GM20431 (cell line): ENCODE results near the gene SLC4A11.
"Not testable (repeated sequence)": the region's sequence is repeated elsewhere in the genome, so short reads cannot be mapped to it uniquely, and the experiment has no call there.

ENCODE experiments used
- in situ Hi-C: fragments of 300-500 bp; cut with MseI, MboI; formaldehyde crosslinking; loops from one replicate; pipeline ENCODE4 v1.15.0; 2020; ENCODE audit warnings: low sequenced_read_pairs; ENCODE audit not compliant: unreplicated experiment

The SLC4A11 gene

DNA sequence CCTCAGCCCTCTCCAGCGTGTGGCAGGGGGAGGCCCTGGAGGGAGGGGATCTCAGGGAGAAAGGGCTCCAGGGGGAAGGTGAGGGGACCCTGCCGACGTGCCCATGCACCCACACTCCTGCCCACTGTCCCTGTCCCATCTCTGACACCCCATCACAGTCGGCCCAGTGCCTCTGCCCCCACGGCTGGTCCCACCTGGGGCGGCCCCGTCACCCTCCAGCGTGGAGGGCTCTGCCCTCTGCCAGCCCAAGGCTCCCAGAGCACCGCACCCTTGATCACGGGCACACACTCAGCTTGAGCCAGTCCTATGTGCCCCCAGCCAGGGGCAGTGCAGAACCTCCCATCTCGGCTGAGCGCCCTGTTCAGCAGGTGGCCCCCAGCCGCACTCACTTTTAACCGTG, 9.2 kb downstream of the SLC4A11 start:
- in situ Hi-C loops, result no loop called here

DNA sequence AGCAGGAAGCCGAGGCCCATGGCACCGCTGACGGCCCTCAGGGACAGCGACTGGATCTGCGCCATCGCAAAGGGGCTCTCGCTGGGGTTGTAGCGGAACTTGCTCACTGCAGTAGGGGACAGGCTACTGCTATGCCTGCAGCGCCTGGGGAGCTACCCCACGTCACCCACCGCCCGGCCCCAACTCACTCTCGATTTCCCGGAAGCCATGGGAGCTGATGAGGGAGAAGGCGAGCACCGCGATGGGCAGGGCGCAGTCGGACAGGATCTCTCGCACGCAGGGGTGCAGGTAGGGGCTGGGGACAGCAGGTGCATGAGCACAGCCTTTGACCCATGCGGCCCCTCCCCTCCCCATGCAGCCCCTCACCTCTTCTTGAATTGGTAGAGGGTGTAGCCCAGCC, 9.8 kb downstream of the SLC4A11 start:
- in situ Hi-C loops, result no loop called here

DNA sequence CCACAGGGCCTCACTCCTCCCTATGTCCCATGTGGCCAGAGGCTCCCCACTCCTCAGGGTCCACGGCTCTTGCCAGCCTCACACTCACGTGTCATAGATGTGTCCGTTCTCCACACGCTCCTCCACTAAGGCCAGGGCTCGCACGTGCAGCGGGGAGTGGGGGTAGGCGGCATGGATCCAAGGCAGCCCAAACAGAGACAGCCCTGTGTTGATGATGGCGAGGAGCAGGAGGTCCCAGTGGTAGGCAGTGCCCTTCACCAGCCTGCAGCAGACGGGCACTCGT, 10.3 kb downstream of the SLC4A11 start:
- in situ Hi-C loops, result no loop called here

DNA sequence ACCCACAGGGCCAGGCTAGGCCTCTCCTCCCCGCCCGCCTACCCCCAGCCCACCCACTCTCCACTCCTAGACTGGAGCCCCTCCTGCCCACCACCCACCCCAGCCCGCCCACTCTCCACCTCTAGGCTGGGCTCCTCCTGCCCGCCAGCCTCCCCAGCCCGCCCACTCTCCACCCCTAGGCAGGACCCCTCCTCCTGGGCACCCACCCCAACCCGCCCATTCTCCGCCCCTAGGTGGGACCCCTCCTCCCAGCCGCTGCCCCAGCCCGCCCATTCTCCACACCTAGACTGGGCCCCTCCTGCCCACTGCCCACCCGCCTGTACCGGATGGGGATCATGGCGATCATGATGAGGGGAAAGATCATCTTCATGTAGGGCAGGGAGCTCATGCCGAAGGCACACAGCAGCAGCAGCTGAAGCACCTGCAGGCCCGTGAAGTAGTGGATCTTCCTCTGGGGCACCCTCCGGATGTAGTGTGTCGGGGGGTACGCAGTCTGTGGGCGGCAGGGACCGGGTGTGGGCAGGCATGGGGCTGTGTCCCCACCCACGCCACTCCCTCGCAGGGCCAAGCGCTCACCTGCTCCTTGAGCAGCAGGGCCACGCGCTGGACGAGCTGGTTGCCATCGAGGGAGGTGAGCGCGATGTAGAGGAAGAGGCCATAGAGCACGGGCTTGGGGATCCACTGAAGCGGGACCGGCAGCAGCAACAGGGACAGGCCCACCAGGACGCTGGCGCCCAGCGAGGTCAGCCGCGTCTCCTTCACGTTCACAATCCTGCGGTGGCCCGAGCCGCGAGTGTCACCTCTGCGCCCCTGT, 10.8 kb downstream of the SLC4A11 start:
- in situ Hi-C loops, result no loop called here

DNA sequence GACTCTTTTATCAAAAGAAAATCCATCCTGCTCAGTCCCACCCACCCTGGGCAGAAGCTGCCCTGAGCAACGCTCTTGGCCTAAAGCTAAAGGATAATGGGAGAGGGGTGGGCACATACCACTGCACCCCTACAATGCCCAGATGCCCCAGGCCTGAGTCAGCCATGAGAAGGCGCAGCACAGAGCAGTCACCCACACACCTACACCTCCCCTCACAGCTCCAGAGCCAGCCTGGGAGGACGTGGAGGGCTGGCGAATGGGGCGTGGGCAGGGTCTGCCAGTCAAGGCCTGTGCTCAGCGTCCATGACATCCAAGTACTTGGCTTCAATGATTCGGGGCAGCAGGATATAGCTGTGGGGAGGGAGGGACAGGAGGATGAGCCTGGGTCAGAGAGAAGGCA, 11.5 kb downstream of the SLC4A11 start:
- in situ Hi-C loops, result no loop called here

DNA sequence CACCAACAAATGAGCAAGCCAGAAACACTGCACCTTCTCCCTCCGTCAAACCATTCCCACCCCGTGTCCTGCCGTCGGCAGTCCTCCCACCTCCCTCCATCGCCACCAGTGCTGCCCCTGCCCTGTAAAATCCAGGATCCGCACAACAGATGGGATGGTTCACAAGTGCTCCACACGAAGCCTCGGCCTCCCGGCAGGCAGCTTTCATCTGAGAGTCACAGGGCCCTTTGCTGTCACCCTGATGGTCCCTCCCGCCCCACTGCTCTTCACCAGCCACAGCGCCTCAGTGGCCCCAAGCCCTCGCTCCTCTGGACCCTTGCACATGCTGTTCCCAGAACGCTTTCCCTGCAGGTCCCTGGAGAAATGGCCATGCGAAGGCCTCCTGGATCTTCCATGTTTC, 12.1 kb downstream of the SLC4A11 start:
- in situ Hi-C loops, result no loop called here

DNA sequence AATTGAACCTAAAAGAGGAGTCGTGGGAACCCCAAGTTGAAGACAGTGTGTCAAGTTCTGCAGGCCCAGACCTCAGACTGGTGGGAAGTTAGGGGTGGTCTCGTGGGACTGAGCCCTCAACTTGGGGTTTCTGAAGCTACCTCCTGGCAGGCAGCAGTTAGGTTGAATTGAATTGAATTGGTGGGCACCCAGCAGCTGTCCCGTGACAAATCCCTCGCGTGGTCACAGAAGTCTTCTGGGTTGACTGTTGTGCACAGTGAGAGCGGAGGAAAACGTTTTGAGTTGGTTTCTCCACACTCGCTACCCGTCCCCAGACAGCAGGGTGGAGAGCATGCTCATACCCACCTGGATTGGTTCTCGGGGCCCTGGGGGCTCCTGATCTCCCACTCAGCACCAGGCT, 12.9 kb downstream of the SLC4A11 start:
- in situ Hi-C loops, result no loop called here

DNA sequence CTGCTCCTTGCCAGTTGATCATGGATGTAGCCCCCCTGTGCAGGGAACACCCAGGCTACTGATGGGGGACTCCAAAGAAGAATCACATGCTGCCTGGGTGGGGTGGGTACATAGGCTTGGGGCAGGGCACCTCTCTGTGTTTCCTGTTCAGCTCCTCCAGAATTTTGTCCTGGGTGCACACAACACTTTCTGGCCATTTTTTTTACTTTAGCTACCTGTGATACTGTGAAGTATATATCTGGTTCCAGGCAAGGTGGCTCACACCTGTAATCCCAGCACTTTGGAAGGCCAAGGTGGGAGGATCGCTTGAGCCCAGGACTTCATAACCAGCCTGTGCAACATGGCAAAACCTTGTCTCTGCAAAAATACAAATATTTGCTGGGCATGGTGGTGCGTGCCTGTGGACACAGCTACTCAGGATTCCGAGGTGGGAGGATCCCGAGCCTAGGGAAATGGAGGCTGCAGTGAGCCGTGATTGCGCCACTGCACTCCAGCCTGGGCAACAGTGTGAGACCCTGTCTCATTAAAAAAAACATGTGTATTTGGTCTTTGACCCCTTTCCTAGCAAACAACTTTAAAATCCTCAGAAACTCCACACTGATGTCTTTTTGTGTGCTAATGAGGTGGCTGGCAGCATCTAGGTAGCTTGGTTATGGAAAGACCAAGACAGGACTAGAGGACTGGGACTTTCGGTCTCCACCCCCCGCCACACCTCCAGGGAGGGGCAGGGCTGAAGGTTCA, 14.1 kb downstream of the SLC4A11 start:
- in situ Hi-C loops, result no loop called here

DNA sequence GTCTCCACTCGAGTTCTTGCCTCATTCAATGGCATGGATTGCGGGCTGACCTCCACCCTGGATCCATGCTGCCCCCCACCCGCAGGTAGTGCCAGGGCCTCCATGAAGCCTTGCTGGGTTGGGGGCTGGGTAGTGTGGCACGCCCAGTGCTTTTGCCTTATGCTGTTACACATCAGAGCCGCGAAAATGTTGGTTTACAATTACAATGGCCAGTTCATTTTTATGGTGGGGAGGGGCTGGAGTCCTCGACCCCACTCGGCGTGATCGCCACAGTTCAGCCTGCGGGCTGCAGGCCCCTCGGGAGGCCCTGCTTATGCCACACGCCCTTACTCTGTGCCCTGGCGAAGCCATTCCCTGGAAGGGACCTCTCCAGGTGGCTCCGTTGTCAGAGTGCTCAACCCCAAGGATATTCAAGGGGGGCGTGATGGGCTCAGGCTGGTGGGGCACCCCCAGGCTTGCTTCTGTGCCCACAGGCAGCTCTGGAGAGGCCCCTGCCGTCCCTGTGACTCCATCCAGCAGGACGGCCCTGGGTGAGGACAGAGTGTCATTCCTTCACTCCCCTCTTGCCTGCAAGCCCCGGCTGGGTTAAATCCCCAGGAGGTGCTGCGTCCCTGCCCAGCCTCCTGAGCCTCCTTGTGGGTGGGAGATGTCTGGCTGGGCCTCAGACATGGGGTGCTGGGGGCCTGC, 14.9 kb downstream of the SLC4A11 start:
- in situ Hi-C loops, result no loop called here

DNA sequence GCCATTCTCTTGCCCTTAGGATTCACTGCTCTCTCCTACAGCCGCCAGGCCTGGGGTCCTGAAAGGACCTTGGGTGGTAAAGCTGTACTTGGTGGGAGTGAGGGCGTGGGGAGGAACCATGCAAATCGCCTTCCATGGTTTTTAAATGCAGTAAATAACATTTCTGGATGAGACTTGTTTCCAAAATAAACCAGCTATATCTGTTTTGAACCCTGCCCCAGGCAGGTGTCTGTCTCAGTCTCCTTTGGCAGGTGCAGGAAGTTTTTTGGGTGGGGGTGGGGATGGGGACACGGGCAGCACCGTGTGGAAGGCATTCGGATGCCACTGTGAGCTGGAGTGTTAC, 15.4 kb downstream of the SLC4A11 start:
- in situ Hi-C loops, result no loop called here

DNA sequence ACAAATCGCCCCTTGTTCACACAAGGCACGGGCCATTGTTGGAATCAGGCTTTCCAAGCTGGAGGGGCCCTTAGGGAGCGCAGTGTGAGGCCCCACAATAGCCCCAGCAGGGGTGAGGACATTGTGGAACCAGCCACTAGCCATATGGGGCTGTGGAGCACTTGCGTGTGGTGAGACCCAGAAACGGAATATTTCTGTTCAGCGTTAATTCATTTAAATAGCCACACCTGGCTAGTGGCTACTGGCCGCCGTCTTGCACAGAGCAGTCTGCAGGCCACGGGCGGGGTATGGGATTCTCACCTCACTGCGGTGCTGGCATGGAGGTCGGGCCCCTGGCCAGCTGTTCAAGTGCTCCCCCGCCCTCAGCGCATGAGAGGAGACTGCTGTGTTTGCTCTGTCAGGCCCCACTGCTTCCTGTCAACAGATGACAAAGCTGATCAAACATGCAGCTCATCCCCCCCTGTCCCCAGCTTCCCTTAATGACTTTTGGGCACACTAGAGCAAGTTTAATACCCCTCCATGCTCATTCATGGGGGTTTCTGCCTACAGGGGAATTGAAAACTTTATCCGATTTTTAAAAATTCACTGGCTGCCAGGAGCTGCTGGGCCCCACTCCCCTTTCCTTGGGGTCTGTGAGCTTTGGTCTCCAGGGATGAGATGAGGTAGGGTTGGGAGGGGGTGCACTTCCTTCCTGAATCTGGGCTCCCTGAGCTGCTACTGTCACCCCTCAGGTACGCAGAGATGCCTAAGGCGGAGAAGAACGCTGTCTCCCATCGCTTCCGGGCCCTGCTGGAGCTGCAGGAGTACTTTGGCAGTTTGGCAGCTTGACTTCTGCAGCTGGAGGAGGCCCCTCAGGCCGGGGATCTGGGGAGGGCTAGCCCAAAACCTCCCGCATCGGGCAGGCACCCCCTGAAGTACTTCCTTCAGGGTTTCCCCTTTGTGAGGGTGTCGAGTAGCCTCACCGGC, 16.1 kb downstream of the SLC4A11 start:
- in situ Hi-C loops, result no loop called here

DNA sequence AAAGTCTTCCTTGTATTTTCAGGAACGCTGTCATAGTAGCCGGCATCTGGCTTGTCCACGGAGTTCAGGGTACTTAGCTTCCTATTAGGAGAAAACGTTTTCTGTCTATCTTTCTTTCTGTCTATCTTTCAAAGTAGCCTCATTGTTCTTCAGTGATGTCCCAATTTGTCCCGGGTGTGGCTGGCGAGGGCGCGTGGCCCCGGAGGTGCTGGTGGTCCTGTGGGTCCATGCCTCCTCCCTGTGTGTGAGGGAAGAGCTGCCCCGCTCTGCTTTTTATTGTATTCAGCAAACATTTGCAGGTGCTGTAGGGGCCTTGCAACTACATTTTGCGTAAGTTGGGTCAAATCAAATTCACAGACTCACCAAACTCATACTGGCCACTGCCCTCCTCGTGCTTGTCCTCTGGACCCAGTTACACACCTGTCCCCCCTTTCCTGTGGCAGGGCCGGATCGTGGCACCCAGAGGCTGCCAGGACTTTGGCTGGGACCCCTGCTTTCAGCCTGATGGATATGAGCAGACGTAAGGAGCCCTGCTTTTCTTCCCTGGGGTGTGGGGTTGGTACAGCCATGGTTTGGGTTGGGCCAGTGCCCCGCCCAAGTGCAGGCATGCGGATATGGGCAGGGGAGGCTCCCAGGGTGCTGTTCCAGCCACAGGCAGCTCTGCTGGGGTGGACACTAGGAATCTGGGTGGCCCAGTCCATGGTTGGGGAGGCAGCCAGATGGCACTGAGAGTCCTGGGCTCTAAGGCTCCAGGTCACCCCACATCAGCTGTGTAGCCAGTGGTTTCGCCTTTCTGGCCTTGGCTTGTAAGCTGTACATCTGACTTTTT, 17.4 kb downstream of the SLC4A11 start:
- in situ Hi-C loops, result no loop called here

DNA sequence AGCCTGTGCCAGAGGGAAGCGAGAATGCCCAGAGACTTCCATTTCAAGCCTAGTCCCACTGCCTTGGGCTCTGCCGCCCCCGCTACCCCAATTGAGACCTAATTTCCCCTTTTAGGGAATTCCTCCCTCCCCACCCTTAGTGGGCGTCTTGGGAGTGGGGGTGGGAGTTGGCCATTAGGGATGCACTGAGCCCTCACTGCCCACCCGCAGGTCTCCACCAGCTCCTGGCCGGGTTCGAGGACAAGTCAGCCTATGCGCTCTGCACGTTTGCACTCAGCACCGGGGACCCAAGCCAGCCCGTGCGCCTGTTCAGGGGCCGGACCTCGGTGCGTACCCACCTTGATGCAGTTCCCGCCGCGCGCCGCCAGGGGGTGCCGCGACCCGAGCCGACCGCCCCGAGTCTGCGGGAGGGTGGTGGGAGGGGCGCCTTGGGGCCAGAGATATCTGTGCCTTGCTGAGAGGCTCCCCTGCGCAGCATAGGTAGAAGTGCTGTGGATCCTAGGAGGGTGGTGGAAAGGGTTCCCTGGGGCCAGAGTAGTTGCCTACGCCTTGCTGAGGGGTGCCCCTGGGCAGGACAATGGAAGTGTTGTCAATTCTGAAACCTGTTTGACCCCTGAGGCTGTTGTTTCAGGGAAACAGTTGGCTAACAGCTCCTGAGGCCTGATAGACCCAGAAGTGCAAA, 20.5 kb downstream of the SLC4A11 start:
- in situ Hi-C loops, result no loop called here

DNA sequence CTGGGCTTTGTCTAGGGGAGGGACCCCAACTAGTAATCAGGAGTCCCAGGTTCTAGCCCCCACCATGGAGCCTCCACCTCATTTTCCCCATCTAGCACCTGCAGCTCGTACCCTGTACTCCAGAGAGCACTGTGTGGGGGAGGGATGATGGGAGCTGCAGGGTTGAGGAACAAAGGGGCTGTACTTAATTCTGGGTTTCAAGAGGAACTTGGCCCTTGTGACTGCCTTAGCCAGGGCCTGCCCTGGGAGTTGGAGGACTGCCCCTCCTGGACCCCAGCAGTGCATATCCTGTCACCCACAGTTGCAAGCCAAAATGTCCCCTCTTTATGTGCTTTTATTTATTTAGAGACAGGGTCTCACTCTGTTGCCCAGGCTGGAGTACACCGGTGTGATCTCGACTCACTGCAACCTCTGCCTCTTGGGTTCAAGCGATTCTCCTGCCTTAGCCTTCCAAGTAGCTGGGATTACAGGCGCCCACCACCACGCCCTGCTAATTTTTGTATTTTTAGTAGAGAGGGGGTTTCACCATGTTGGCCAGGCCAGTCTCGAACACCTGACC, 23.6 kb downstream of the SLC4A11 start:
- in situ Hi-C loops, result not testable (repeated sequence)

DNA sequence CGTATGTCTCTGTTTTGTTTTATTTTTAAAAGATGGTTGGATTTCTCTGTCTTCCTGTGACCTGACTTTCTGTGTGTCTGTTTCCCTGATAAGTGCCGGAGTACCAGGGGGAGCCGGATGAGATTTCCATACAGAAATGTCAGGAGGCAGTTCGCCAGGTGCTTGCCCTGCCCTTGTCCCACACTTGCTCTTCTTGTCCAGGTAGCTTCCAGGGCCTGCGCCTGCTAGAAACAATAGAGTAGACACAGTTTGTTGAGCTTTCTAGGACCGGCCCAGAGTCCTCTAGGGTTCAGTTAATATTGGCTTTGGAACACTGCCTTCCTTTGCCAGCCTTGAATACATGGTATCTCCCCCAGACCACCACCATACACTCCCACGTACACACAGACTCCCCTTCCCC, 25.8 kb downstream of the SLC4A11 start:
- in situ Hi-C loops, result no loop called here

DNA sequence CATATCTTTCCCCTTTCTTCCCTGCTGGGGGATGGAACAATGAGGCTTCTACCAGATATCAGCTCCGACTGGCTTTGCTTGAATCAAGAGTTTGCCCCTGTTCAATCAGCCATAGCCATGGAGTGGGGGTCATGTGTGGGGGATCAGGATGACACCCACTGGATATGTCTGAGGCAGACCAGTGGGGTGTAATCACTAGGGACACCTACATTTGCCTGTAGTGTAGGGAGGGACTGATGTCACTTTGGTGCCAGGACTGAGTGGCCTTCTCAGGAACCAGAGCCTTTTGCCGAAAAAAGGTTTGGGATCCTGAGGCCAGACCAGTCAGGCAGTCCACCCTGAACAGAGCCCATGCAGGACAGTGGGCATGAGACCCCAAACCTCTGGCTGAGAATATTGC, 28.6 kb downstream of the SLC4A11 start:
- in situ Hi-C loops, result no loop called here

DNA sequence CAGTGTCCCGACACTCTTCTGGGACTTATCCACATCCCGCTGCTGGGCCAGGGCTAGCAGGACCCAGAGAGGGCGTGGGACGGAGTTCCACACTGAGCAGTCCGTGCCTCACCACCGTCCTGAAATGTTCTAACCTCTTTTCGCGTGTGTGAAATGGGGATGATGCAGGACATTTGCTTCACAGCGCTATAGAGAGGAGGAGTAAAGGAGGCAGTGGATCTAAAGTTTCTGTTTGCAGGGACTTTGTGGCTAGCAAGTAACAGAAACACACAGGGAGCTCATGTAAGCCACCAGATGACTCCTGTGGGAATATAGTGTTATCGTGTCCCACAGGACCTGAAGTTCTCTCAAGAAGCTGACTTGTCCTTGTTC, 29.1 kb downstream of the SLC4A11 start:
- in situ Hi-C loops, result no loop called here

DNA sequence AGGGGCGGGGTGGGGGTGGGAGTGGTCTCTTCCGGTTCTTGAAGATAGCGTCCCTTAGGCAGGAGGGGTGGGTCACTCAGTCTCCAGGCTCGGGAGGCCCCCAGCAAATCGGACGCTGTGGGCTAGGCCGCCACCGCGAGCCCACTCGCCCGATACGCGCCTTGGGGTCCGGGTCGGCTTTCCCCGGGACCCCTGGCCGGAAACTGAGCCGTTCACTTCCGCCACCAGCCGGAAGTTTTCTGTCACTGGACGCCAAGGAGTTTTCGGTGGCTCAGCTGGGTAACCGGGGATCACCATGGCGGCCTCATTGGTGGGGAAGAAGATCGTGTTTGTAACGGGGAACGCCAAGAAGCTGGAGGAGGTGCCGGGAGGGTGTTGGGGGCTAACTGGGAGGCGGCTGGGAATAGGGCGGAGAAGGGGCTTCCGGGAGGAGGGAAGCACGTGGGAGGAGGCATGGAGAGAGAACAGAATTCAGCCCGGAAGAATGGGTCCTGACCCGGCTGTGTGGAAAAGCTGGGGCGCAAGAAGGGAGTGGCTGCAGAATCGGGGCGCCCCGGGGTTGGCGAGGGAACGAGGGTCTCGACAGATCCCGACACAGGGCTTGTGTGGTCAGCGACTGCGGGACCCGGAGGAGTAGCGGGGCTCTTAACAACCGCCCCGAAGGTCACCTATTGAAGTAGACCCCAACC, 29.6 kb downstream of the SLC4A11 start, which contains the start of gene ITPA:
Gene ITPA, plus strand, starts transcription at position 242 of the 689 bp plus-strand sequence. Its CDS starts 54 bp downstream, at position 296.
- in situ Hi-C loops, result no loop called here
